Neural progenitor cell (in vitro differentiated cells): ENCODE measurements around the gene LBH.

Source experiments
- CTCF ChIP-seq: fragments of 200-600 bp; sonication (generic); IDR thresholded peaks from 2 replicates; pipeline ENCODE4 v1.5.1; 2017; ENCODE audit warnings: antibody characterized with exemption, mild to moderate bottlenecking
- EZH2 ChIP-seq: fragments of 200-600 bp; sonication (generic); IDR thresholded peaks from 2 replicates; pipeline ENCODE4 v1.6.1; 2017; ENCODE audit warnings: antibody characterized with exemption, mild to moderate bottlenecking, moderate library complexity
- EZH2phosphoT487 ChIP-seq: fragments of 200-600 bp; sonication (generic); IDR thresholded peaks from 2 replicates; pipeline ENCODE4 v1.6.1; 2017; ENCODE audit warnings: antibody characterized with exemption

GRCh38 chr2:30248791-30249190 lies 17.5 kb downstream of the LBH start:
- TF ChIP-seq CTCF = no peak
- TF ChIP-seq EZH2phosphoT487 = no peak
- no peak for TF ChIP-seq EZH2
